ENCODE results near the gene PRKCQ. TPM values are rescaled to one million over a fixed set of nuclear protein-coding genes. Genes with fewer than 3 reads are reported as not detected.

PRKCQ gene
- total and polyA plus RNA-seq, 2 of the 13 experiments (the other 11 are each of a cell fraction or from before 2014, with no cell fraction given) = 0.13 to 0.35 TPM

DNA sequence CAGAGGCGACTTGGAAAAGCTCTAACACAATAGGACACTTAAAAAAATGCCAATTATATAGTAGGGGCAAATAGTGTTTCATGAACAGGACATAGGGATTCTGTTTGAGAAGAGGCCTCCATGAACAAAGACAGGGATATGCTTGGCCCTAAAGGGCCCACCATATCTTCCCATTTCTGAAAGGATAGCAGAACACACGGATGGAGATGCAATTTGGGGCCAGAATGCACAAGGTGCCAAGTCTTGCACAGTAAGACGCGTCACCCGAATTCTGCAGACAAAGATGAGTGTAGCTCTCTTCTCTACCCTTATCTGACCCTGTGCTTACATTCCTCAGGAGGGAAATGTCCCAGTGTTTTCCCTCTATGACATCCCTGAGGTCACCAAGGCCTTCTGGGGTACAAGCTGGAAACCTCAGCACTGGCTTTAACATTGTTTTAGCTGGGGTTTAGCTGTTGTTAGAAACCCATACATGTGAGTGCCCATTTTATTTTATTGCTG, 12.8 kb downstream of the PRKCQ start:
- in situ Hi-C loops (cut with HindIII; ENCODE audit: extremely low pct_ligation_motif_present, low pct_unique_long_range_greater_than_20kb) = no loop called here
- Histone ChIP-seq H3K27ac (ENCODE audit: extremely low read length, insufficient read depth, low read length) (no peak overlapping the region), H3K9me3 (ENCODE audit: low read length) (no peaks in the 10 kb centered on the region), H3K4me3 (replicated peaks in 1 of 3; ENCODE audit: insufficient read depth in 1 of 3, low read depth in 2 of 3, low read length in 3 of 3) (no peak overlapping the region), H3K4me2 (ENCODE audit: low read depth, low read length) (no peak overlapping the region), H3K9ac (ENCODE audit: insufficient read depth, low read depth, low read length) (no peak overlapping the region), H2AFZ (ENCODE audit: low read length) (no peak overlapping the region), H3K4me1 (ENCODE audit: insufficient read depth, low read length) (no peaks in the 10 kb centered on the region), H3K27me3 (ENCODE audit: control insufficient read depth in 1 of 2, insufficient read depth in 2 of 2, low read length in 2 of 2) (peaks cover 9 to 41% of the 10 kb centered on the region in 2 experiments; a peak in 4 of 5 replicates), H3K36me3 (replicated peaks in 1 of 2; ENCODE audit: control insufficient read depth in 1 of 2, insufficient read depth in 2 of 2, low read length in 2 of 2) (no peaks in the 10 kb centered on the region), H3K79me2 (ENCODE audit: insufficient read depth, low read length) (no peaks in the 10 kb centered on the region), H4K20me1 (ENCODE audit: insufficient read depth, low read length) (no peaks in the 10 kb centered on the region)
- ATAC-seq (no peak), FAIRE-seq (no peak), DNase-seq (ENCODE audit: low spot score) (no peak)
- POLR2A ChIA-PET = no interaction called here
- 18% methylated on average over 2 of the region's 5 CpGs for WGBS (ENCODE audit: low lambda C conversion rate)
- intact Hi-C loops (cut with micrococcal nuclease; ENCODE audit: unreplicated experiment) = no loop called here
- TF ChIP-seq ZFAT (CRISPR knock-in tag; conservative IDR thresholded peaks at IDR 0.05) (no peak), ZNF616 (CRISPR knock-in tag; IDR thresholded peaks at IDR 0.05; ENCODE audit: low read depth) (no peak), HNRNPLL (IDR thresholded peaks at IDR 0.05; ENCODE audit: low read depth, low read length, poor library complexity, severe bottlenecking) (no peak), KDM2A (CRISPR knock-in tag; IDR thresholded peaks at IDR 0.05; ENCODE audit: borderline replicate concordance, low read depth) (no peak)
- TF ChIP-seq, protein P1, sequence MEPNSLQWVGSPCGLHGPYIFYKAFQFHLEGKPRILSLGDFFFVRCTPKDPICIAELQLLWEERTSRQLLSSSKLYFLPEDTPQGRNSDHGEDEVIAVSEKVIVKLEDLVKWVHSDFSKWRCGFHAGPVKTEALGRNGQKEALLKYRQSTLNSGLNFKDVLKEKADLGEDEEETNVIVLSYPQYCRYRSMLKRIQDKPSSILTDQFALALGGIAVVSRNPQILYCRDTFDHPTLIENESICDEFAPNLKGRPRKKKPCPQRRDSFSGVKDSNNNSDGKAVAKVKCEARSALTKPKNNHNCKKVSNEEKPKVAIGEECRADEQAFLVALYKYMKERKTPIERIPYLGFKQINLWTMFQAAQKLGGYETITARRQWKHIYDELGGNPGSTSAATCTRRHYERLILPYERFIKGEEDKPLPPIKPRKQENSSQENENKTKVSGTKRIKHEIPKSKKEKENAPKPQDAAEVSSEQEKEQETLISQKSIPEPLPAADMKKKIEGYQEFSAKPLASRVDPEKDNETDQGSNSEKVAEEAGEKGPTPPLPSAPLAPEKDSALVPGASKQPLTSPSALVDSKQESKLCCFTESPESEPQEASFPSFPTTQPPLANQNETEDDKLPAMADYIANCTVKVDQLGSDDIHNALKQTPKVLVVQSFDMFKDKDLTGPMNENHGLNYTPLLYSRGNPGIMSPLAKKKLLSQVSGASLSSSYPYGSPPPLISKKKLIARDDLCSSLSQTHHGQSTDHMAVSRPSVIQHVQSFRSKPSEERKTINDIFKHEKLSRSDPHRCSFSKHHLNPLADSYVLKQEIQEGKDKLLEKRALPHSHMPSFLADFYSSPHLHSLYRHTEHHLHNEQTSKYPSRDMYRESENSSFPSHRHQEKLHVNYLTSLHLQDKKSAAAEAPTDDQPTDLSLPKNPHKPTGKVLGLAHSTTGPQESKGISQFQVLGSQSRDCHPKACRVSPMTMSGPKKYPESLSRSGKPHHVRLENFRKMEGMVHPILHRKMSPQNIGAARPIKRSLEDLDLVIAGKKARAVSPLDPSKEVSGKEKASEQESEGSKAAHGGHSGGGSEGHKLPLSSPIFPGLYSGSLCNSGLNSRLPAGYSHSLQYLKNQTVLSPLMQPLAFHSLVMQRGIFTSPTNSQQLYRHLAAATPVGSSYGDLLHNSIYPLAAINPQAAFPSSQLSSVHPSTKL (CRISPR knock-in tag; IDR thresholded peaks at IDR 0.05) = no peak
- CTCF ChIA-PET (ENCODE audit: low intra/inter-chr PET ratio, low total read pairs) = no interaction called here
- BruUV-seq (replicated peaks) = no TSS peak

All from HepG2 (cell line).